Ishikawa (cell line): ENCODE data around the gene SLC27A2.

Experiments used
- FOXM1 ChIP-seq: IDR thresholded peaks from 2 replicates; pipeline ENCODE4 v1.6.1; 2012; ENCODE audit warnings: low read depth, borderline replicate concordance
- RAD21 ChIP-seq: IDR thresholded peaks from 2 replicates; pipeline ENCODE4 v1.6.1; 2012; ENCODE audit warnings: low read depth
- REST ChIP-seq: IDR thresholded peaks from 2 replicates; pipeline ENCODE4 v1.6.1; 2012; ENCODE audit warnings: low read depth, mild to moderate bottlenecking
- TAF1 ChIP-seq: IDR thresholded peaks from 2 replicates; pipeline ENCODE4 v1.6.1; 2012; ENCODE audit warnings: low read depth, mild to moderate bottlenecking
- YY1 ChIP-seq: IDR thresholded peaks from 2 replicates; pipeline ENCODE4 v1.6.1; 2012; ENCODE audit warnings: low read depth
- TF ChIP-seq, protein P1 (sequence below): IDR thresholded peaks from 2 replicates; pipeline ENCODE4 v1.6.1; 2012

DNA sequence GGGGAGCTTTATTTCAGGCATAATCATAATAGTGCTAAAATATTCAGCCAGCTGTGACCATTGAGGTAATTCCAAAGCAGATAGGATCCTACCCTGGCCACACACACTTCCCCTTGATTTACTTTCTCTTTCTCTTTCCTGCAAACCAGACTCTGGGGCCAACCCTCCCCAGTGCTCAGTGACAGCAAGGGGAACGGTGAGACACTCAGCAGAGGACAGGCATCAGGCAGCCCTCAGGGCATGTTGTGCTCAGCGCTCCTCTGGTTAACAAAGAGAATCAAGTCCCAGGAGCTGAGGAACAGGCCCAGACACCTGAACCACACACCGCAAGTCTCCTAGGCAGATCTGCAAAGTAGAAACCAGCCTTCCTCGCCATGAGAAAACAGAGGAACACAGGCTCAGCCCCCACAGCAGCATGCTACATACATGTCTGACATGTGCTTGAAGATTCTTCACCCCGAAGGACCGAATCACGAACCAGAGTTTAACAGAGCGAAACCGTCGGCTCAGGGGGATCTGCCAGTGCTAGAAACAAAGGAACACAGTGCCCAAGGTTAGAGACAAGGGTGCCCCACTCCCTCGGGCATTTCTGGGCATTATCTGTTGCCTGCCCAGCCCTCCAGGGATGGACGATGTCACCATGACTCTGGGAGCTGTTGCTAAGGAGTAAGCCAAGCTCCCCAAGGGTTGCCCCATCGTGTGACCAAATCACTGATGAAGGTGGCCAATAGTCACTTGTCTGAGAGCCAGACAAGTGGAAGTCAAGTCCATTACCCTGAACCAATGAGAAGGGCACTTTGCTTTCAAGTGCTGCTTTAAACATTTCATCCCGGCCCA, 66.0 kb downstream of the SLC27A2 start:
- TF ChIP-seq FOXM1, result no peak
- TF ChIP-seq REST, result no peak
- TF ChIP-seq RAD21, result no peak
- TF ChIP-seq TAF1, result no peak
- TF ChIP-seq, protein P1, sequence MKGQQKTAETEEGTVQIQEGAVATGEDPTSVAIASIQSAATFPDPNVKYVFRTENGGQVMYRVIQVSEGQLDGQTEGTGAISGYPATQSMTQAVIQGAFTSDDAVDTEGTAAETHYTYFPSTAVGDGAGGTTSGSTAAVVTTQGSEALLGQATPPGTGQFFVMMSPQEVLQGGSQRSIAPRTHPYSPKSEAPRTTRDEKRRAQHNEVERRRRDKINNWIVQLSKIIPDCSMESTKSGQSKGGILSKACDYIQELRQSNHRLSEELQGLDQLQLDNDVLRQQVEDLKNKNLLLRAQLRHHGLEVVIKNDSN, result no peak
- no peak for TF ChIP-seq YY1
